NCI-H526 (cell line): ENCODE measurements around the gene LGR6.
"Not testable (repeated sequence)": the region's sequence is repeated elsewhere in the genome, so short reads cannot be mapped to it uniquely, and the experiment has no call there.

Experiments used
- DNase-seq, 2 experiments: peaks; one replicate each; lab custom pipeline; 2025; lab: John Stamatoyannopoulos, UW

Gene LGR6

DNA sequence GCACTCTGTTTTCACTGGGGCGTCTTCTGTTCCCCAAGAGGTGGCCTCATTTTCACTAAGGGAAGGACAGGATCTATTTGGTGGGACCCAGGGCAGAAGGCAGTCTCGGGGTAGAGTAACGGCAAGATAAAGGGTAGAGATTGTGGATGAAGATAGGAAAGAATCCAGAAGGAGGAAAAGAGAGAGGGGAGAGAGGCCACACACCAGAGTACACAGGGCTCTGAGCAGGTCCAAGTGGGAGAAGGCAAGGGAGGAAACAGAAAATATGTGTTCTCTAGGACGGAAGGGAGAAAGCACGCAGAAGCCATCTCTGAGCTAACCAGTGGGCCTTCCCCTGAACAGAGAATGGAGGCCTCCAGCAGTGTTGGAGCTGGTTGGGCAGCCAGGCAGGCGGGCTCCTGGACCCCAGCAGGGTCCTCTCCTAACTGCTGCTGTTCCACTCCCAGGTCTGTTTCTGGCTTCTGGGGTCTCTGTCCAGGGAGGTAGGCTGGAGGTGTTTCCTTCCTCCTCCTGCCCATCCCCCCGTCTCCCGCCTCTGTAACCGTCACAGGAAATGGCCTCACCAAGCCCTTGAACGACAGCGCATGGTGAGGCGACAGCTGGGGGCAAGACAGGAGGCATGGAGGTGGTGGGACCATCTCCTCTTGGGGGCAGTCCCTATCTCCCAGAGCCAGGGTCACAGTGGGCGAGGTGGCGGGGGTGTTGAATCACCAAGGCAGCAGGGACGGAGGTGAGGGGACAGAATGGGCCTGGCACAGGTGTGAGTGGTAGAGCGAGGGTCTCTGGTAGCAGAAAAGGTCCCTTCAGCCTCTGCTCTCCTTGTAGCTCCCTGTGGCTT is 33.8 kb upstream of the LGR6 start:
- no peak for DNase-seq

DNA sequence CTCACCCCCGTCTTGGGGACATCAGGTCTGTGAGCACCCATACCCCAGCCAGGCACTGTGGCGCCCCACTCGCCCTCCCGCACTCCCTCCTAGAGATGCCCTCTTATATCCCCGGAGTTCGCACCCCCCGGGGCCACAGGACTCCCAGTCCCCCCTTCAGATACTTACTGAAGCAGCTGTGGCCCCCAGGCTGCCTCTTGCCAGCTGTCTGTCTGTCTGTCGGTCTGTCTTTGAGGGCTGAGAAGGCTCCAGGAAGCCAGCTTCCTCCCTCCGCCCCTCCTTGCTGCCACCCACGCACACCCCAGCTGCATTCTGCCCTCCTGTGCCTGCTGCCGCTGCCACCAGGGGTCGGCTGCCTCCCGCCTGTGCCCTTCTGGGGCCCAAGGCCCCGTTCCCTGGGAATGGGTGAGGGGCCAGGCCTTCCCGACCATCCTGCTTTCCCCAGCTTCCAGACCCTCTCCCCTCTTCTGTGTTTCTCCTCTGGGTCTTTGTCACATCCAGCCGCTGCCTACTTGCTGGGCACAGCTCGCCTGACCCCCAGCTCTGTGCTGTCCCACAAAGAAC is 33.1 kb upstream of the LGR6 start, which contains the start of gene PTPN7:
TSS of gene PTPN7 (minus strand) at position 226 of the 564 bp plus-strand sequence. CDS start 1,200 bp downstream, outside the sequence.
- peak in 1 of 2 experiments; percentile 26 for DNase-seq

GRCh38 chr1:202161151-202162046 is 32.2 kb upstream of the LGR6 start:
- DNase-seq = no peak

- DNase-seq = no peak
Observed at GRCh38 chr1:202162047-202162417, 31.6 kb upstream of the LGR6 start.

DNA sequence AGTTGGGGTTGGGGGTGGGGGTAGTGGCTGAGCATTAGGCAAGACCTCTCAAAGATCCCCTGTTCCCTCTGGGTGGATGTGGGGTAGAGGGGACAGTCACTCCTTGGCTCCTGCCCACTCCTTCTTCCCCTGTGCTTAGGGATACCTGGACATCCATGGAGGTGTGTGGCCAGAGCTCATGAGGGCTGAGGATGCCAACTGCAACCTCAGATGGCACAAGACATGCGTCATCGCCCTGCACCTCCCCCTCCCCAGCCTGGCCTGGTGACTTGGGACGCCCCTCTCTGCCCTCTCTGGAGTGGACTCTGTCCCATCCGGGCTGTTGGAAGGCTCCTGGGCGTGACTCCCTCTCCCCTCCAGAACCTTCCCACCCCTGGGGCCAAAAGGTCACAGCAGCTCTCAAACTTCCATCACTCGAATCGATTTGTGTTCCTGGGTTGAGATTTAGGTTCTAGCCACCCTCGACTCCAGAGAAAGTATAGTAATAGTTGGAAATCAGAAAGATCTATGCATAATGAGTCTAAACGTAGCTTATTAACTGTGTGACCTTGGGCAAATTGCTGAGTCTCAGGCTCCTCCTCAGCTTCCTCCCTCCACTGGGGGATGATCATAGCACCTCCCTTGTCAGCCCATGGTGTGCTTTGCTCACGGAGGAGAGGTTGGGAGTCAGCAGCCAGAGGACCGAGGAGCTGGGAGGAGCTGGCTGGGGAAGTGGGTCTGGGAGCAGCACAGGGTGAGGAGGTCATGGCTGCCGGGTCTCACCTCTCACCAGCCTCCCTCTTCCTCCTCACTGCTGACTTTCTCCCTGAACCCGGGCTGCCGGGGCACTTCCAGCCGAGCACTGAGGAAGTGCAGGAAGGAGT is 30.9 kb upstream of the LGR6 start:
- DNase-seq = no peak

DNA sequence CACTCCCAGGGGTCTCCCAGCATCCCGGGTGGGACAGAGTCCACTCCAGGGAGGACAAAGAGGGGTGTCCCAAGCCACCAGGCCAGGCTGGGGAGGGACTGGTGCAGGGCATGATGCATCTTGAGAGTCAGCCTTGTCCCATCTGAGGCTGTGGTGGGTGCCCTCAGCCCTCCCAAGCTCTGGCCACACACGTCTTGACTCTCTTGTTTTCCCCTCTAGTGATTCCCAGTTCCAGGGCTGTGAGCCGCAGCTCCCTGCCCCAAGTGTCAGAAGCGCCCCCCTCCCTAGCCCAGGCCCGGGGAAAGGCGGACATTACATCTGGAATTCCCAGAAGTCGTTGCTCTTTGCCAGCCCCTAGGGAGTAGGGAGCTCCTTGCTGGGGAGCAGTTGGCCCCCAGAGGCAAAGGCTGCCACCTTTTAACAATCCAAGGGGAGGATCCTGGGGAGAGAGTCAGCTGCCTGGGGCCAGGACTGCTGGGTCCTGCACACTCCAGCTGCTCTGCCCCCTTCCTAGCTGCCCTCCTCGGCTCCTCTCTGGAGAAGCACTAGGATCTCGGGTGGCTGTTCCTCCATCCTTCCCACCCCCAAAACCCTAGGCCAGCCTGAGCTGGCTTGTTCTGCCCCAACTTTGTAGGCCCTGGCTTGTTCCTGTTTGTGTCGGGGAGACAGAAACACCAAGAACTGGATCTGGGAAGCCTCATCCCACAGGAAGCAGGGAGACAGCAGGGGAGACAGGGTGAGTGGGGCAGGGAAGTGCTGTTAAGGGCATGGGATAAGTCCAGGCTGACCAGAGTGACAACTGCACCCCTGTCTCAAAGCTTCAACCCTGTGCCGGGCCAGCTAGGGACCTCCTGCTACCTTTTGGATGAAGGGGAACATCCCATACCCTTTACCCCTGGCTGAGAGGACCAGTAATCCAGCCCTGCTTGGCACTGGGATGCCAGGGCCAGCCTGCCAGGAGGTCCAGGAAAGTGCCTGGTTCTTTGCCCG is 30.0 kb upstream of the LGR6 start:
- DNase-seq = no peak

- DNase-seq = no peak
Observed at GRCh38 chr1:202164271-202165037, 29.1 kb upstream of the LGR6 start.

DNA sequence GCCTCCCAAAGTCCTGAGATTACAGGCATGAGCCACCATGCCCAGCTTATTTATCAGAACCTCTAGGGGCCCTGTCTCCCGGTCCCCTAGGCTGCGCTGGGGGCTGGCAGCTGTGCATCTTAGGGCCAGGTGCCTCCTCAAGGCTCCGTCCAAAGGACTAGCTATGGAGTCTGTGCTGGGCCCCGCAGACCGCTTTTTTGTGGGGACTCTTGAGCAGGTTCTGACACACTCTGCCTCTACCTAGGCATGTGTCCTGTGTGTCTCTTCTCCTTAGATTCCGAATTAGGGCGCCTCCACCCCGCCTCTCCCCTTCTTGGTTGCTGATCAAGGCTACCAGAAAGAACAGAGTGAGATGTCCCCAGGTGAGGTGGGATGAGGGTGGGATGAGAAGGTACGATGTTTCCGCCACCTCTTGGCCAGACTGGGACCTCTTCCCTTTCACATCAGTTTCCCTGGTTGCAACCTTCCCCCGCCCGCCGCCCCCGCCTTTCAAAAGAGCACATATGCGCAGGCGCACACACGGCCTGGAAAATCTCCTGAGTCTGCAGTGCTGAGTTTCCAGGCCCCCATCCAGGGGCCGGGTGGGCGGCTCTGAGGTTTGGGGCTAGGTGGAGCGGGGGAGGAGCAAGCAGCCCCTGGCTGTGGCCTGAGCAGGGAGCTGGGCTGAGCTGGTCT is 28.2 kb upstream of the LGR6 start:
- no peak for DNase-seq

DNA sequence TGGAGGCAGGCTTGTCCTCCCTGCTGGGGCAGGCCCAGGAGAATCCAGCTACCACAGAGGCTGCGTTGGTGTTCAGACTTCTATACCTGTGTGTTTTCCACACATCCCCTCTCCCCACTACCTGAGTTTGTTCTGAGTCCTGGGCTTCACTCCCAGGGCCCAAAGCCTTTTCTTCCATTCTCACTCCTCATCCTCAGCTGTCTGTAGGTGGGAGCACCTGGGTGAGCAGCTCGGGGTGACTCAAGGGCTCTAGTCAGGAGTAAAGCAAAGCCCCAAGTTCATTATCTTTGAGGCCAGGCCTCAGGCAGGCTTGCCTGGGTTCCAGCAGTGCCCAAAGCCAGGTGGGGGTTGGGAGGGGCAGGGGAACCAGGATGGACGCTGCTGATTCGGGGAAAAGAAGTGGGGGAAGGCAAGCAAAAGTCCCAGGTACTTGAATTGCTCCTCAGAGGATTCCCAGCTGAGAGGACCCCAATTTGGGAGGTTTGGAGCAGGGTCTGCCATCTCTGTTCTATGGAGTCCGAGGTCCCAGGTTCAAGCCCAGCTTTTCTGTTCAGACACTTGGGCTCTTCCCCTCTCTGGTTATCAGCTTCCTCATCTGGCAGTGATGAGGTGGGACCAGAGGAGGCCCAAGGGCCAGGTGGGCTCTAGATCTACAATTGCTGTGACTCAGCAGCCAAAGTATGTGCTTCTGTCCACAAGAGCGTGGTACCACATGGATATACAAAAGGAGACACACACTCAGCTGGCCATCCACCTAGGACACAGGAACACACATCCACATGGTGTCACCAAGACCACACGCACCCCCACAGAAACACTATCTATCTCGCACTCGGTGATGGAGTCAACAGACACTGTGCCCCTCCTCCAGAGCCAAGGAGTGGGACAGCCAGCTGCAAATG is 27.4 kb upstream of the LGR6 start:
- DNase-seq = no peak

DNA sequence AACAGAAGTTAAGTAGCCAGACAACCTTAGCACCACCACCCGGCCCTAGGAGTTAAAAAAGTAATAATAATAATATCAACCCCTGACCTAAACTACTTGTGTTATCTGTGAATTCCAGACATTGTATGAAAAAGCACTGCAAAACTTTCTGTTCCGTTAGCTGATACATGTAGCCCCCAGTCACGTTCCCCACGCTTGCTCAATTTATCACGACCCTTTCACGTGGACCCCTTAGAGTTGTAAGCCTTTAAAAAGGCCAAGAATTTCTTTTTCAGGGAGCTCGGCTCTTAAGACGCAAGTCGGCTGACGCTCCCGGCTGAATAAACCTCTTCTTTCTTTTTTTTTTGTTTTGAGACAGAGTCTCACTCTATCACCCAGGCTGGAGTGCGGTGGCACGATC is 26.5 kb upstream of the LGR6 start:
- DNase-seq = not testable (repeated sequence)

DNA sequence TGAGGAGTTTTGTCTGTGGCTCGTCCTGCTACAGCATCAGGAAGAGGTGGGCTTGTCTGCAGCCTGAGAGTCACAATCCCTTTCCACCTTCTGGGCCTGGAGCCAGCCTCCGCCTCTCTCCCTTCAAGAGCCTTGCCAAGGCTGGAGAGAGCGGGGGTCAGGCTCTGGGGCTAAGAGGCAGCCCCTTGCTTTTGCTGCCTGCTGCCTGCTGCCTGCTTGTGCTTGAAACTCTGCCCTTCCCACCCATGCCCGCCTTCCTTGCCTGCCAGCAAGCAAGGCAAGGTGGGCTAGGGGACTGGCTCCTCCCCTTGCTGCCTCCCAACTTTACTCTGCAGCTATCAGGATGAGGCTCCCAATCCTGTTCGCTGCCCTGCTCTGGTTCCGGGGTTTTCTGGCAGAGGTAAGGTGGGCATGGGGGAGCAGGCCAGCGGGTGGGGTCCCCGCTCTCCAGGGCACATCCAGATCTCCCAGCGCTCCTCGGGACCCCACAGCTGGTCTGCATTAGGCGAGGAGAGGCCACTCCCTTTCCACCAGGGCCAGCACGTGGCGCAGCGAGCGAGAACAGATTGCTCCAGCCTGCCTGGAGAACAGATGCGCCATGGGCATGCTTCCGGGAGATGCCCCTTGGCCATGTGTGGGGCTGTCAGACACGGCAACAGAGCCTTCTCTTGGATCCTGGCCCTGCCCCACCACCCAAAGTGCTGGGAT is 25.7 kb upstream of the LGR6 start:
- DNase-seq = no peak

- DNase-seq = no peak
Observed at GRCh38 chr1:202168861-202169260, 24.7 kb upstream of the LGR6 start.

- no peak for DNase-seq
Observed at GRCh38 chr1:202170726-202171125, 22.9 kb upstream of the LGR6 start.

DNA sequence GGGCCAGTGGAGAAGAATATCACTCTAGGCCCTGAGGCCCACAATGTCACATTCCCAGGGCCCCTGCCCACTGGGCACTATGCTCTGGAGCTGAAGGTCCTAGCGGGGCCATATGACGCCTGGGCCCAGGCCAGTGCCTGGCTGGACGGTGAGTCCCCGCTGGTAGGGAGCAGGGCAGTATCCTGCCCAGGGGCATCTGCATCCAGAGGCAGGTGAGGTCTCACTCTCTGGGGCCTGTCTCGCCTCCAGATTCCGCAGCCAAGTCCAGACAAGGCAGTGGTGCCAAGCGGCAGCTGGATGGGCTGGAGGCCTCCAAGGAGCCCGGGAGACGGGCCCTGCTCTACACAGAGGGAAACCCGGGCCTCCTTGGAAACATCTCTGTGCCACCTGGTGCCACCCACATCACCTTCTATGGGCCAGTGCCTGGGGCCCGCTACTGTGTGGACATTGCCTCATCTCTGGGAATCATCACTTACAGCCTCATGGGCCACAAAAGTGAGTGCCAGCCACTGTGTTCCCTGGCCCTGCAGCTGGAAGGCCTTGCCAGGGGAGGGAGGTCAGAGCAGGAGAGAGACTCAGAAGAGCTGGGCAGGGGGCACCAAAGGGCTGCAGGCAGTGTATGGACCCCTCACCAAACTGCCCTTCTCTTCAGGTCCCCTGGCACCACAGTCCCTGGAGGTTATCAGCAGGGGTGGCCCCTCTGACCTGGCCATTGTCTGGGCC is 22.1 kb upstream of the LGR6 start:
- DNase-seq = no peak

GRCh38 chr1:202172015-202172355 is 21.6 kb upstream of the LGR6 start:
- peak in 1 of 2 experiments; percentile 25 for DNase-seq

- DNase-seq = no peak
Observed at GRCh38 chr1:202173993-202174392, 19.6 kb upstream of the LGR6 start.
